ENCODE results near the gene COL28A1.

DNA sequence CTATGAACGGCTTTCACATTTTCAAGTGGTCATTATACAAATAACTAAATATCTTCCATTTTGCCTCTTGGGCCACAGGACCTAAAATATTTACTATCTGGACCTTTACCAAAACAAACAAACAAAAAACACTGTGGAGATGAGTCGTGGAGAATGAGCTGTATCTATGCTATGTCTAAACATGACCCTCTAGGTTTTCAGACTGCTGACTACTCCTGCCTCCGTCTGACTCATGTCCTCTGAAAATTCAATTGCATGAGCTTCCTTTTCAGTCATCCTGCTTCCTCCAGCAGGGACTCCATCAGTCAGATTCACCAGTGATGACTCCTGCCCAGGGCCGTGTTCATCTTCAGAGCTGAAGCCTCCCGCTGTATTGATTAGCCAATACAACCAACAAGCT is 96.8 kb downstream of the COL28A1 start:
- TF ChIP-seq POLR2A (IDR thresholded peaks at IDR 0.05) (no peak), CTCF (IDR thresholded peaks at IDR 0.05) (no peak)

All from lower leg skin (tissue), 3 donors.